Measurements from ENCODE around the gene VWA3B.

DNA sequence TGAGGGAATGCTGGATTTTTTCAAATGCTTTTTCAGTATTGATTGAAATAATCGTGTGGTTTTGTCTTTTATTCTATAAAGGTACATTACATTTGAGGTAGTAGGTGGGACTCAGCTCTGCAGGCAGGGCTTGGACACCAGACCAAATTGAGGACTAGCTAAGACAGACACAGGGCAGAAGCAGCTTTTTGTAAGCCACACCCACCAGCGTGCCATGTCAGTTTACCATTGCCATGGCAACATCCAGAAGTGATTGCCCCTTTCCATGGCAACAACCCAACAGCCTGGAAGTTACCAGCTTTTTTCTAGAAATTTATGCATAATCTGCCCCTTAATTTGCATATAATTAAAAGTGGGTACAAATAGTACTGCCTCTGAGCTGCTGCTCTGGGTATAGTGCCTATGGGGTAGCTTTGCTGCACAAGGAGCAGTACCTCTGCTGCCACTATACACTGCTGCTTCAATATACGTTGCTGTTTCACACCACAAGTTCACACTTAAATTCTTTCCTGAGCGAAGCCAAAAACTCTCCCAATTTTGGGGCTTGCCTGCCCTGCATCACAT is 23.6 kb upstream of the VWA3B start:
- TF ChIP-seq, protein P1, sequence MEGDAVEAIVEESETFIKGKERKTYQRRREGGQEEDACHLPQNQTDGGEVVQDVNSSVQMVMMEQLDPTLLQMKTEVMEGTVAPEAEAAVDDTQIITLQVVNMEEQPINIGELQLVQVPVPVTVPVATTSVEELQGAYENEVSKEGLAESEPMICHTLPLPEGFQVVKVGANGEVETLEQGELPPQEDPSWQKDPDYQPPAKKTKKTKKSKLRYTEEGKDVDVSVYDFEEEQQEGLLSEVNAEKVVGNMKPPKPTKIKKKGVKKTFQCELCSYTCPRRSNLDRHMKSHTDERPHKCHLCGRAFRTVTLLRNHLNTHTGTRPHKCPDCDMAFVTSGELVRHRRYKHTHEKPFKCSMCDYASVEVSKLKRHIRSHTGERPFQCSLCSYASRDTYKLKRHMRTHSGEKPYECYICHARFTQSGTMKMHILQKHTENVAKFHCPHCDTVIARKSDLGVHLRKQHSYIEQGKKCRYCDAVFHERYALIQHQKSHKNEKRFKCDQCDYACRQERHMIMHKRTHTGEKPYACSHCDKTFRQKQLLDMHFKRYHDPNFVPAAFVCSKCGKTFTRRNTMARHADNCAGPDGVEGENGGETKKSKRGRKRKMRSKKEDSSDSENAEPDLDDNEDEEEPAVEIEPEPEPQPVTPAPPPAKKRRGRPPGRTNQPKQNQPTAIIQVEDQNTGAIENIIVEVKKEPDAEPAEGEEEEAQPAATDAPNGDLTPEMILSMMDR (conservative IDR thresholded peaks at IDR 0.05), result no peak
- no peak for TF ChIP-seq ZFX (IDR thresholded peaks at IDR 0.05)
